GM21423 (cell line): ENCODE results near the gene TTYH1.
"Not testable (repeated sequence)": the region's sequence is repeated elsewhere in the genome, so short reads cannot be mapped to it uniquely, and the experiment has no call there.

Source experiments
- ATAC-seq: cut with Tn5 transposase; IDR thresholded peaks from one replicate; pipeline ENCODE4 v1.9.1; 2021; ENCODE audit warnings: mild to moderate bottlenecking, moderate library complexity; ENCODE audit not compliant: unreplicated experiment

TTYH1 gene

GRCh38 chr19:54436628-54437252, 21.5 kb downstream of the TTYH1 start:
- no peak for ATAC-seq

DNA sequence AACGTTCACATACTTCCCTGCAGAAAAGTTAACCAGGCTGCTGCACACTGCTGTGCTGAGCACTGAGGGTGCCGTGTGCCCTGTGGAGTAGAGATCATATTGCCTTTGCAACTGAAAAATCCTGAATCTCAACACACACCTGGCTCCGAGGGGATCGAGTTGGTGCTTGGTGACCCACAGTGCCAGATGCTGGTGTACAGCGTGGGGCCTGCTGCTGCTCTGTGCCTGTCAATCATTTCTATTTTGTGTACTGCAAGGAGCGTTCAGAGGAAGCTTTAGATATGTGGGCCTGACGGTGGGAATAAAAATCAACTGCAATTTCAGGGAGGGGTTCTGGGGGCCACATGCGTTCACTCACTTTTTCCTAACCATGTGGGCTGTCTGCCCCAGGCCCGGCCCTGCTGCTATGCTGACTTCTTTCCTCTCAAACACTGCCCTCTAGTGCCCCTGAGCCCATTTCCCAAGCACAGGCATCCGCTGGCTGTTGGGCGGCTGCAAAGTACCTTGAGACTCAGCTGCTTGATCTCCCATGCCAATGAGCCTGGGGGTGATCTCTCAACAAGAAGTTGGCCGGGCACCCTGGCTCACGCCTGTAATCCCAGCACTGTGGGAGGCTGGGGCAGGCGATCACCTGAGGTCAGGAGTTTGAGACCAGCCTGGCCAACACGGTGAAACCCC, 24.0 kb downstream of the TTYH1 start:
- no peak for ATAC-seq

GRCh38 chr19:54440641-54441040, 25.4 kb downstream of the TTYH1 start:
- ATAC-seq, result no peak

DNA sequence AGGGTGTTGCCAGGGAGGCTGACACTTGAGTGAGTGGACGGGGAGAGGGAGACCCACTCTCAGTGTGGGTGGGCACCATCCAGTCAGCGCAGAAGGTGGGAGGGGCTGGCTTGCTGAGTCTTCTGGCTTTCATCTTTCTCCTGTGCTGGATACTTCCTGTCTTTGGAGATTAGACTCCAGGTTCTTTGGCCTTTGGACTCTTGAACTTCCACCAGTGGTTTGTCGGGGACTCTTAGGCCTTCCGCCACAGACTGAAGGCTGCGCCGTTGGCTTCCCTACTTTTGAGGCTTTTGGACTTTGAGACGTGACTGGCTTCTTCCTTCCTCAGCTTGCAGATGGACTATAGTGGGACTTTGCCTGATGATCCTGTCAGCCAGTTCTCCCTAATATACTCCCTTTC, 29.5 kb downstream of the TTYH1 start:
- ATAC-seq, result no peak

- ATAC-seq, result not testable (repeated sequence)
These were observed 31.1 kb downstream of the TTYH1 start for GRCh38 chr19:54446349-54446748.

DNA sequence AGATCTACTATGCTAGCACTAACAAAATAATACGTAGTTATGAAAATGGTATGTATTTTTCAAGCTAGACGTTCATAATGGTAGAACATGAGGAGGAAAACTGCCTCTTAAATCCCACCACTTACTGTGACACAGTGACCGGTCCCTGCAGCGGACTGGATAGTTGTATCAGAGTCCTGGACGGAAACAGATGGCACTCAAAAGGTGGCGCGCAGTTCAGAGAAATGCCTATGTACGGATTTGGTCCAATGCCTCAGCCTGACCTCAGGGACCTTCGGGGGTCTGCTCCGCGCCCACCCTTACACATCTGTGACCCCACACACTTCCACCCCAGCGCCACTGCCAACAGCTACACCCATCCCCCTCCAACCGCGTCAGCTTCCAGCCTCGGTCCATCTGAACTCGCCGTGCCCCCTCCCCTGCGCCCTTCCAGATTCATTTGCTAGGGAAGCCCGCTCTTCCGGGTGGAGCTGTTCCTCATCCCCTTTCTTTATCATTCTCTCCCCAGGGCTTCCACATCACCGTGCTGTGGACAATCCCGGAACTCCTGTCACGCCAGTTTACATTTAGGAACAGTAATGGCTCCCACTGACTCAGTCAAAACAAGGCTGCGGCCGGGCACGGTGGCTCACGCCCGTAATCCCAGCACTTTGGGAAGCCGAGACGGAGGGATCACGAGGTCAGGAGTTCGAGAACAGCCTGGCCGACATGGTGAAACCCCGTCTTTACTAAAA, 32.9 kb downstream of the TTYH1 start:
- ATAC-seq, result peak; percentile 9

DNA sequence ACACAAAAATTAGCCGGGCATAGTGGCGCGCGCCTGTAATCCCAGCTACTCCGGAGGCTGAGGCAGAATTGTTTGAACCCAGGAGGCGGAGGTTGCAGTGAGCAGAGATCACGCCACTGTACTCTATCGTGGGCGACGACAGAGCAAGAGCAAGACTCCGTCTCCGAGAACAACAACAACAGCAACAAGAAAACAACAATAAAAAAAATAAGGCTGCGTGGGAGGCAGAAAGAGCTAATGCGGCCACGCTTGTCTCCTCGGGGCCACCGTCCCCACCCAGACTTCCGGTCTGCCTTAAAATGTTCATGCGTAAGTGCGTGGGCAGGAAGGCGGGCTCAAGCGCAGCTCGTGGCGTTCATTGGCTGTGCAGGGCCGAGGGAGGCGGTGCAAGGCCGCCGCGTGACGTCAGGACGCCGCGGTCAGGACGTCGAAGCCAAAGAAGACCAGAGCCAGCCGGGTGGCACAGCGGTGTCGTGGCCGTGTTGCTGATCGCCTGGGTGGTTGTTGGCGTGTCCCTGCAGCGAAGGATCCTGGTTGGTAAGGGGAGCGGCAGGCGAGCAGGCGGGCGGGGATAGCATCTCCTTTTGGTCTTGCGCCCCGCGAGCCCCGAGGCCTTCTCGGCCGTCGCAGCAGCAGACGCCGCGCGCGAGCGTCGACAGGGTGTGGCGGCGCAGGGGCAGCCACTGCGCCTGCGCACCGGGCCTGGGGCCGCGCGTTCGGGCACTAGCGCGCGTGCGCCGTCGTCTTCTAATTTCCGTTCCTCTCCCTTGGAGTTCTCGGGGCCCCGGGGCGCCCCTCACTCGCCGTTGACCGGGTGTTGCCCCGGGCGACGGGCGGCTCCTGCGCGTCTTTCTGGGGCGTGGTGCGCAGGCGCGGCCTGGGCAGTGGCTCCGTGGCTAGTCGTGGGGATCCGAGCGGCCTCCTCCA, 33.8 kb downstream of the TTYH1 start, which contains the start of gene LENG8:
Gene LENG8, plus strand, starts transcription at position 426 of the 927 bp plus-strand sequence. CDS start 2,146 bp downstream, outside the sequence.
- peak; percentile 92 for ATAC-seq

DNA sequence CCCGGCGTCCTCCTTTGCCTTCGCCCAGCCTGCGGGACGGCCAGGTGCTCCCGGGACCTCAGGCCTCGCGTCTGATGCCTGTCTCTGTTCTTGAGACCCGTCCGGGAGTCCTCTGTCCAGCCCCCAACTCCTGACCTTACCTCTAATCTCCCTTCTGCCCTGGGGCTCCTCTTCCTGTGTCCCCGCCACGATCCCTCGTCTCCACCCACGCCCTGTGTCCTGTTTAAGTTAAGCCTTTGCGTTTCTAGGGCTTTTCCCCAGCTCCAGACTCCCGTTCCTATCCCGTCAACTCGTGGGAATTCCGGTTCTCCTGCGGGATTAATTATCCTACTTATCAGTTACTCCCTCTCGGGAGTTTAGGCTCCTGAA, 34.4 kb downstream of the TTYH1 start:
- no peak for ATAC-seq

GRCh38 chr19:54451331-54451871, 36.1 kb downstream of the TTYH1 start:
- no peak for ATAC-seq

- ATAC-seq, result no peak
These were observed 36.7 kb downstream of the TTYH1 start for GRCh38 chr19:54451997-54452396.

DNA sequence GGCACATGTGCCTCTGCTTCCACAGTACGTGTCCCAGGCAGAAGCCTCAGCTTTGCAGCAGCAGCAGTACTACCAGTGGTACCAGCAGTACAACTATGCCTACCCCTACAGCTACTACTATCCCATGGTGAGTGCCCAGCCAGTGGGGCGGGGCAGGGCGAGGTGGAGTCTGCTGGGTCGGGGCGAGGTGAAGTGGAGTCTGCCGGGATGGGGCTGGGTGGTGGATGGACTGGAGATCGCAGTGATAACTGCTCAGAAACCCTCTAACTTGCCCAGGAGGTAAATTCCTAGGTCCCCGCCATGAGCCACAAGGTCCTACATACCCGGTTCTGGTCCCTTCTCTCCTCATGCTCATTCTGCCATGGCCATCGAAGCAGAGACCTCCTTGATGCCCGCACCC, 37.4 kb downstream of the TTYH1 start:
- ATAC-seq, result no peak

DNA sequence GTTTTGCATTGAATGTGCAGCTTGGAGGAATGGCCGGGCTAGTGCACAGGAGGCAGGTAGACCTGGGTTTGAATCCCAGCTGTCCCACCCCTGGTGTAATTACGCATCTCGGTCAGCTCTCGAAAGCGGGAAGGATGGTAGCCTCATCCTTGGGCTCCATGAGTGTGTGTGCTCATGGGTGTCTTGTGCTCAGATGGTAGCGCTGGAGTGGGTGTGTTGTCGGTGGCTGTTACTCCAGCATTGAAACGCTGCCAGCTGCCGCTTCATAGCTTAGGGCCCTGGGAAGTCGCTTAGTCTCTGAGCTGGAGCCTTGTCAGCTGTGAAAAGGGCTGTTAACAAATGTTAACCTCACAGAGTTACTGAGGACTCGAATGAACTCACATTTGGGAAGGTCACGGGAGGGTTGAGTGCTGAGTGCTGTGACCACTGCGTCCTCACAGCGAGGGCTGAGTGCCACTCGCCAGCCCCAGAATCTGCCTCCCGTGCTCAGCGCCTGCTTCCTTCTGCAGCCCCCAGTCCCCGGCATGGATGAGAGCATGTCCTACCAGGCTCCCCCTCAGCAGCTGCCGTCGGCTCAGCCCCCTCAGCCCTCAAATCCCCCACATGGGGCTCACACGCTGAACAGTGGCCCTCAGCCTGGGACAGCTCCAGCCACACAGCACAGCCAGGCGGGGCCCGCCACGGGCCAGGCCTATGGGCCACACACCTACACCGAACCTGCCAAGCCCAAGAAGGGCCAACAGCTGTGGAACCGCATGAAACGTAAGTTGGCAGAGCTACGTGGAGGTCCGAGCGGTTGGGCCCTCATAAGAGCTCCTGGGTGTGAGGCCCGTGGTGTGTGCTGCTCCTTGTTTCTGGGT, 38.9 kb downstream of the TTYH1 start:
- no peak for ATAC-seq

- ATAC-seq, result no peak
These were observed 39.8 kb downstream of the TTYH1 start for GRCh38 chr19:54454781-54455675.

DNA sequence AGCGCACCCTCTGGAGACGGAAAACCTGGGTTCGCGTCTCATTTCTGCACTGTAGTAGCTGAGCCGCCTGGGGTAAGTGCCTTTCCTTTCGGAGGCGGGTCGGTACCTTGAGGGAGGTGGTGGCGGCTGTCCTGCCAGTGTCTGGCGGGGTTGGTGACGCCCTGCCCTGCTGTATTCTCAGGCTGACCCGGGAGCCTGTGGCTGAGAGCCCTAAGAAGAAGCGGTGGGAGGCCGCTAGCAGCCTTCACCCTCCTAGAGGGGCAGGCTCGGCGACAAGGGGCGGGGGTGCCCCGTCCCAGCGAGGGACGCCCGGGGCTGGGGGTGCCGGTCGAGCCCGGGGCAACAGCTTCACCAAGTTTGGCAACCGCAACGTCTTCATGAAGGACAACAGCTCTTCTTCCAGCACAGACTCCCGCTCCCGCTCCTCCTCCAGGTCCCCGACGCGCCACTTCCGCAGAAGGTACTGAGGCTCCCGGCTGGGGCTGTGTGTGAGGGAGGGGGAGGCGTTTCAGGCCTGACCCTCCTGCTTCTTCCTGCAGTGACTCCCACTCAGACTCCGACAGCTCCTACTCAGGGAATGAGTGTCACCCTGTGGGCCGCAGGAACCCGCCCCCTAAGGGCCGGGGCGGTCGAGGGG, 40.6 kb downstream of the TTYH1 start:
- ATAC-seq, result no peak

DNA sequence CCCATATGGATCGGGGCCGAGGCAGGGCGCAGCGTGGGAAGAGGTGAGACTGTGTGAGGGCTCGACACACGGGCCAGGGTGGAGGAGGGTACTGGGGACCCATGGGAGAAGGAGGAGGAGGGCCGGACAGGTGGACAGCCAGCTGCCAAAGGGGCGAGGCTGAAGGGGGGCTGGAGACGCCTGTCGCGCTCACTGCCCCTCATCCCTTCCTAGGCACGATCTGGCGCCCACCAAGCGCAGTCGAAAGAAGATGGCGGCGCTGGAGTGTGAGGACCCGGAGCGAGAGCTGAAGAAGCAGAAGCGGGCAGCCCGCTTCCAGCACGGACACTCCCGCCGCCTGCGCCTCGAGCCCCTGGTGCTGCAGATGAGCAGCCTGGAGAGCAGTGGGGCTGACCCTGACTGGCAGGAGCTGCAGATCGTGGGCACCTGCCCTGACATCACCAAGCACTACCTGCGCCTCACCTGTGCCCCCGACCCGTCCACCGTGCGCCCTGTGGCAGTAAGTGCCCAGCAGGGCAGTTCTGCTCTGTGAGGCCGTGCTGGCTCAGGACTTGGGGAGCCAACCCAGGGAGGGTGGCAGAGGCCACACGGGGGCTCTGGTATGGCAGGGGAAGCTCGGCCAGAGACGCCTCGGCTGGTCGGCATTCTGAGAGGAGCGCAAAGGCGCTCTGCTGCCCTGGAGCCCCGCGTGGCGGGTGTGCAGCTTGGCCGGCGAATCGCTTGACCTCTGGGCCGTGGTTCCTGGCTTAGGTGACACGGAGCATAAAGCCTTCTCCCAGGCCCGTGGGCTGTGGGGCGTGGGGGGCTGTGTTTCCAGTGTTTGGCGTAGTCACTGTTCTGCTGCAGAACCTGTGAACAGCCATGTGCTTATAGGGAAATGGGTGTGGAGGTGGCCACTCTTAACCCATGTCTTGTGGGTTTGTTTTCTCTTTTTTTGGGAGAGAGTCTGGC, 41.4 kb downstream of the TTYH1 start:
- ATAC-seq, result no peak

- ATAC-seq, result no peak
These were observed 42.7 kb downstream of the TTYH1 start for GRCh38 chr19:54457773-54458647.
